Epithelial cell of esophagus (primary cell): ENCODE results near the gene GUCA2A.

ENCODE experiments used
- DNase-seq: peaks from one replicate; pipeline ENCODE4 v3.0.0; 2010; ENCODE audit warnings: low read depth
- H3K4me3 ChIP-seq: 2 replicates; pipeline ENCODE4 v1.5.1; 2011; ENCODE audit warnings: mild to moderate bottlenecking, low read length, control low read depth
- TF ChIP-seq, protein P1 (sequence below): IDR thresholded peaks from 2 replicates; pipeline ENCODE4 v1.5.1; 2011; ENCODE audit warnings: low read depth, mild to moderate bottlenecking, low read length, control low read depth, inconsistent platforms; ENCODE audit not compliant: insufficient read depth; ENCODE audit errors: missing control alignments

GUCA2A gene

DNA sequence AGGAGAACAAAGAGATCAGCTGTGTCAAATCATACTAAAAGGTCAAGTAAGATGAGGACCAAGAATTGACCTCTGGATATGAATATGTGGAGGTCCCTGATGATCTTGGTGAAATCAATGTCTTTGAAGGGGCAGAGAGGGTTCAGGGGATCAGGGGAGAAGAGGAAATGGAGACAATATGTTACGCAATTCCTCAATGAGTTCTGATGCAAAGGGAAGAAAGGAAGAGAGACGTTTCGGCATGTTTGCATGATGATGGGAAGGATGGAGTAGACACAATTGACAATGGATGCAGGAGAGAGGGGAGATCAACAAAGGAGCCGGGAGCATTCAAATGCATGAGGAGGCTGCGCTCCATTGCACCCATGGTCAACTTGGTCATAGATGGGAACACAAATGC, 47.3 kb downstream of the GUCA2A start:
- DNase-seq, result no peak
- TF ChIP-seq, protein P1, sequence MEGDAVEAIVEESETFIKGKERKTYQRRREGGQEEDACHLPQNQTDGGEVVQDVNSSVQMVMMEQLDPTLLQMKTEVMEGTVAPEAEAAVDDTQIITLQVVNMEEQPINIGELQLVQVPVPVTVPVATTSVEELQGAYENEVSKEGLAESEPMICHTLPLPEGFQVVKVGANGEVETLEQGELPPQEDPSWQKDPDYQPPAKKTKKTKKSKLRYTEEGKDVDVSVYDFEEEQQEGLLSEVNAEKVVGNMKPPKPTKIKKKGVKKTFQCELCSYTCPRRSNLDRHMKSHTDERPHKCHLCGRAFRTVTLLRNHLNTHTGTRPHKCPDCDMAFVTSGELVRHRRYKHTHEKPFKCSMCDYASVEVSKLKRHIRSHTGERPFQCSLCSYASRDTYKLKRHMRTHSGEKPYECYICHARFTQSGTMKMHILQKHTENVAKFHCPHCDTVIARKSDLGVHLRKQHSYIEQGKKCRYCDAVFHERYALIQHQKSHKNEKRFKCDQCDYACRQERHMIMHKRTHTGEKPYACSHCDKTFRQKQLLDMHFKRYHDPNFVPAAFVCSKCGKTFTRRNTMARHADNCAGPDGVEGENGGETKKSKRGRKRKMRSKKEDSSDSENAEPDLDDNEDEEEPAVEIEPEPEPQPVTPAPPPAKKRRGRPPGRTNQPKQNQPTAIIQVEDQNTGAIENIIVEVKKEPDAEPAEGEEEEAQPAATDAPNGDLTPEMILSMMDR, result no peak
- H3K4me3 ChIP-seq, result no peak overlapping the region

DNA sequence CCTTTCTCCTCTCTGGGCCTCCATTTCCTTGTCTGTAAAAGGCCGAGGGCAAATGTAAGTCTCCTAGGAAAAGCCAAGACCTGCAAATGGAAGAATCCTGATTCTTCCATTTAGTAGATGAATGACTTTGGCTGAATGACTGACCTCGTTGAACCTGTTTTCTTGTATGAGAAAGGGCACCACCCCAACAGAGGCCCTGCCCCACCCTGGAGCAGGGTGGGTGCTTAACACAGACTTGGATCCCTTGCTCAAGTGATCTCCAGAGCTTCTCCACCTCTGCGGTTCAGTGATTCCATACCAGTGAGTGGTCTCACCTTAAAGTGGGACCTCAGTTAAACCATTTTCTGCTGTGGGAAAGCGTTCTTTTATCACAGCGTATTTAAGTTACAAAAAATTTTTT, 50.3 kb downstream of the GUCA2A start:
- peak; percentile 10 for DNase-seq
- no peak overlapping the region for H3K4me3 ChIP-seq
- TF ChIP-seq, protein P1, result no peak
